Neutrophil (primary cell): Measurements from ENCODE around the gene GALNT7.

ENCODE experiments used
- H3K27ac ChIP-seq: fragments of 200-600 bp; sonication (generic); 2 replicates; pipeline ENCODE4 v1.5.1; 2016; ENCODE audit warnings: mild to moderate bottlenecking, moderate library complexity
- H3K27me3 ChIP-seq: fragments of 200-600 bp; sonication (generic); 2 replicates; pipeline ENCODE4 v1.6.0; 2016; ENCODE audit warnings: mild to moderate bottlenecking
- H3K36me3 ChIP-seq: fragments of 200-600 bp; sonication (generic); 2 replicates; pipeline ENCODE4 v1.5.1; 2017
- H3K4me1 ChIP-seq, 2 experiments: fragments of 200-600 bp in 1 of 2; sonication (generic) in 1 of 2; 1 replicate in 1 of 2; 2 replicates in 1 of 2; pipeline versions ENCODE4 v1.5.1 to v1.6.1; 2013 to 2016; ENCODE audit warnings: low read depth in 1 of 2, low read length in 1 of 2, mild to moderate bottlenecking in 1 of 2, moderate library complexity in 1 of 2; ENCODE audit not compliant: control insufficient read depth in 1 of 2, insufficient read depth in 1 of 2
- H3K4me3 ChIP-seq, 2 experiments: fragments of 200-600 bp in 1 of 2; sonication (generic) in 1 of 2; 1 replicate in 1 of 2; 2 replicates in 1 of 2; pipeline ENCODE4 v1.5.1; 2013 to 2016; ENCODE audit warnings: low read depth in 1 of 2, low read length in 1 of 2, mild to moderate bottlenecking in 1 of 2, moderate library complexity in 1 of 2
- H3K9me3 ChIP-seq: fragments of 200-600 bp; sonication (generic); 2 replicates; pipeline ENCODE4 v1.5.1; 2016
- CTCF ChIP-seq: fragments of 200-600 bp; sonication (generic); IDR thresholded peaks from 2 replicates; pipeline ENCODE4 v1.5.1; 2016; ENCODE audit warnings: antibody characterized with exemption

The GALNT7 gene

GRCh38 chr4:173138624-173139023 is 30.0 kb upstream of the GALNT7 start:
- Histone ChIP-seq H3K36me3 (no peaks in the 10 kb centered on the region), H3K27ac (no peak overlapping the region)
- no peak for TF ChIP-seq CTCF

GRCh38 chr4:173139561-173139960 is 29.1 kb upstream of the GALNT7 start:
- Histone ChIP-seq H3K4me1 (no peaks in the 10 kb centered on the region), H3K27ac (no peak overlapping the region), H3K27me3 (no peaks in the 10 kb centered on the region), H3K9me3 (no peaks in the 10 kb centered on the region), H3K4me3 (no peak overlapping the region), H3K36me3 (no peaks in the 10 kb centered on the region)
- TF ChIP-seq CTCF: no peak

More at GRCh38 chr4:173138624-173139023, 30.0 kb upstream of the GALNT7 start:
- Histone ChIP-seq H3K4me3 (no peak overlapping the region), H3K27me3 (no peaks in the 10 kb centered on the region), H3K4me1 (no peaks in the 10 kb centered on the region), H3K9me3 (no peaks in the 10 kb centered on the region)

DNA sequence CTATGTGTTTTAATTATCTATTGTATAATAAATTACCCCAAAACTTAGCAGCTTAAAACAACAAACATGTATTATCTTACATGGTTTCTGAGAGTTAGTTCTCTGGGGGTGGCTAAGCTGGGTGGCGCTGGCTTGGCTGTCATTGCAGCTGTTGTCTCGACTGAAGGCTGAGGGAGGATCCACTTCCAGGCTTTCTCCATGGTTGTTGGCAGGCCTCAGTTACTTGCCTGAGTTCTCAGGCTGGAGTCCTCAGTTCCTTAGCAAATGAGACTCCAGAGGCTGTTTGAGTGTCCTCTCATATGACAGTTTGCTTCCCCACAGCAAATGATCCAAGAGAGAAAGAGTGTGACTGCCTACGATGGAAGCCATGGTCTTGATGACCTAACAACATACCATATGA is 23.5 kb upstream of the GALNT7 start:
- H3K4me1 ChIP-seq: no peaks in the 10 kb centered on the region
- no peak for TF ChIP-seq CTCF
- no peak overlapping the region for H3K4me3 ChIP-seq
- H3K36me3 ChIP-seq: no peaks in the 10 kb centered on the region
- H3K27me3 ChIP-seq: no peaks in the 10 kb centered on the region
- no peak overlapping the region for H3K27ac ChIP-seq
- no peaks in the 10 kb centered on the region for H3K9me3 ChIP-seq

DNA sequence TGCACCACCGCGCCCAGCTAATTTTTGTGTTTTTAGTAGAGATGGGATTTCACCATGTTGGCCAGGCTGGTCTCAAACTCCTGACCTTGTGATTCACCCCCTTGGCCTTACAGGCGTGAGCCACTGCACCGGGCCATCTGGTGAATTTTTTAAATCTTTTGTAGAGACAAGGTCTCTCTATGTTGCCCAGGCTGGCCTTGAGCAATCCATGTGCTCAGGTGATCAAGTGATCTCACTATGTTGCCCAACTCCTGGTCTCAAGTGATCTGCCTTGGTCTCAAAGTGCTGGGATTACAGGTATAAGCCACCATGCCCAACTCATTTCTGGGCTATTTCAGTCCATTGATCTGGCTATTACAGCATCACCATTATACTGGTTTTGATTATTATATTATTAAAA is 22.2 kb upstream of the GALNT7 start:
- no peak overlapping the region for H3K27ac ChIP-seq
- no peak for TF ChIP-seq CTCF
- no peaks in the 10 kb centered on the region for H3K4me1 ChIP-seq
- H3K36me3 ChIP-seq: no peaks in the 10 kb centered on the region
- H3K27me3 ChIP-seq: no peaks in the 10 kb centered on the region
- H3K9me3 ChIP-seq: no peaks in the 10 kb centered on the region
- H3K4me3 ChIP-seq: no peak overlapping the region

- no peak overlapping the region for H3K27ac ChIP-seq
- H3K9me3 ChIP-seq: no peaks in the 10 kb centered on the region
- no peak overlapping the region for H3K4me3 ChIP-seq
- no peak for TF ChIP-seq CTCF
- no peaks in the 10 kb centered on the region for H3K27me3 ChIP-seq
- no peaks in the 10 kb centered on the region for H3K4me1 ChIP-seq
- no peaks in the 10 kb centered on the region for H3K36me3 ChIP-seq
Measured at GRCh38 chr4:173151496-173151895, 17.1 kb upstream of the GALNT7 start.

DNA sequence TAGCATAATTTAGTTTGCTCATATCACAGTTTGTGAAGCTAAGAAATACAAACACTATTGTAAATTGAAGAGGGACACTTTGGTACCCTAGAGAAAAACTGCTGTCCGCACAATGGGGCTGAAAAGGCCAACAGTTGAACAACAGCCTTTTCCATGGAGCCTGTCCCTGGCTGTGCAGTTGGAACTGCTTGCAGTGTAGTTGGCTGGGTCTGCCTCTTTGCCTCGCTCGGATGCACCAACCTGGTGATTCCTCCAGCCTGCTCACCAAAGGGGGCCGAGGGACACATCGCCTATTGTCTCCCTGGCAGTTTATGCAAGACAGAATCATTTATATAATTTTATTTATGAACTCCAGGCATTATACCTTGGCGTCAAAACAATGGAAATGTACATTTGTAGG is 16.5 kb upstream of the GALNT7 start:
- no peak for TF ChIP-seq CTCF
- Histone ChIP-seq H3K27ac (no peak overlapping the region), H3K4me1 (no peaks in the 10 kb centered on the region), H3K4me3 (no peak overlapping the region), H3K27me3 (no peaks in the 10 kb centered on the region), H3K36me3 (no peaks in the 10 kb centered on the region), H3K9me3 (no peaks in the 10 kb centered on the region)
